HL-60/S4 treated with retinoic acid at 250 ng/mL for 4 days and 3 days (cell line): Measurements from ENCODE around the gene PPP4R4.
"Not testable (repeated sequence)": the region's sequence is repeated elsewhere in the genome, so short reads cannot be mapped to it uniquely, and the experiment has no call there.

ENCODE experiments used
- in situ Hi-C: fragments of 300-500 bp; cut with MboI; formaldehyde crosslinking; loops from 2 replicates; pipeline ENCODE4 v1.7.0; 2022; ENCODE audit warnings: low sequenced_read_pairs

PPP4R4 gene

GRCh38 chr14:94268582-94268981 is 94.5 kb downstream of the PPP4R4 start:
- in situ Hi-C loops = not testable (repeated sequence)

- in situ Hi-C loops = no loop called here
Measured at GRCh38 chr14:94269156-94269555, 95.0 kb downstream of the PPP4R4 start.

- in situ Hi-C loops = not testable (repeated sequence)
Measured at GRCh38 chr14:94276898-94277561, 102.9 kb downstream of the PPP4R4 start.

- in situ Hi-C loops = no loop called here
Measured at GRCh38 chr14:94278731-94279130, 104.6 kb downstream of the PPP4R4 start.

- in situ Hi-C loops = no loop called here
Measured at GRCh38 chr14:94282991-94283723, 109.0 kb downstream of the PPP4R4 start.

- in situ Hi-C loops = no loop called here
Measured at GRCh38 chr14:94284221-94284620, 110.1 kb downstream of the PPP4R4 start.

GRCh38 chr14:94285158-94285557 is 111.0 kb downstream of the PPP4R4 start:
- in situ Hi-C loops = no loop called here

GRCh38 chr14:94288610-94289465 is 114.7 kb downstream of the PPP4R4 start:
- in situ Hi-C loops = no loop called here

- in situ Hi-C loops = no loop called here
Measured at GRCh38 chr14:94290197-94290596, 116.1 kb downstream of the PPP4R4 start.

GRCh38 chr14:94291159-94291905 is 117.2 kb downstream of the PPP4R4 start:
- in situ Hi-C loops = no loop called here

GRCh38 chr14:94291906-94292525 is 117.9 kb downstream of the PPP4R4 start:
- in situ Hi-C loops = no loop called here

- in situ Hi-C loops = no loop called here
Measured at GRCh38 chr14:94292526-94292871, 118.4 kb downstream of the PPP4R4 start.

- in situ Hi-C loops = no loop called here
Measured at GRCh38 chr14:94292872-94293577, 118.9 kb downstream of the PPP4R4 start, which contains the start of gene SERPINA10. Gene SERPINA10 (minus strand): TSS chr14:94293268. CDS start chr14:94290593, 2,675 bp downstream.

- in situ Hi-C loops = no loop called here
Measured at GRCh38 chr14:94293578-94293924, 119.4 kb downstream of the PPP4R4 start.

- in situ Hi-C loops = no loop called here
Measured at GRCh38 chr14:94295360-94296180, 121.4 kb downstream of the PPP4R4 start.

- in situ Hi-C loops = not testable (repeated sequence)
Measured at GRCh38 chr14:94296181-94296545, 122.0 kb downstream of the PPP4R4 start.

- in situ Hi-C loops = no loop called here
Measured at GRCh38 chr14:94298130-94298529, 124.0 kb downstream of the PPP4R4 start.

GRCh38 chr14:94303111-94303510 is 129.0 kb downstream of the PPP4R4 start:
- in situ Hi-C loops = no loop called here

- in situ Hi-C loops = no loop called here
Measured at GRCh38 chr14:94304243-94304642, 130.1 kb downstream of the PPP4R4 start.
